MCF 10A (cell line): ENCODE results near the gene UGT1A1. TPM values are rescaled to one million over a fixed set of nuclear protein-coding genes. Genes with fewer than 3 reads are reported as not detected.
"Not testable (repeated sequence)": the region's sequence is repeated elsewhere in the genome, so short reads cannot be mapped to it uniquely, and the experiment has no call there.

Experiments
- BruUV-seq: library from RNA; stranded (reverse); fragments of 400-500 nt; replicated peaks from 2 replicates; lab custom pipeline; 2021; lab: Mats Ljungman, UMichigan
- CTCF ChIA-PET: fragments of 300-600 bp; sonication (Branson Sonifier 250); formaldehyde crosslinking; extraction: SDS; loops from one replicate; lab custom pipeline; 2021; ENCODE audit warnings: antibody characterized with exemption, inconsistent platforms; lab: Yijun Ruan, JAX
- POLR2A ChIA-PET: fragments of 300-600, 350-650 bp; sonication (Branson Sonifier 250); formaldehyde crosslinking; extraction: SDS; loops from one replicate; lab custom pipeline; 2020; ENCODE audit warnings: antibody characterized with exemption, inconsistent platforms; lab: Yijun Ruan, JAX
- DNase-seq: peaks from one replicate; pipeline ENCODE4 v3.0.0-alpha.2; 2018; ENCODE audit not compliant: unreplicated experiment
- H3K27ac Mint-ChIP-seq: one replicate; pipeline ENCODE4 v1.8.0; 2022; ENCODE audit warnings: mild to moderate bottlenecking, low read depth, mixed read lengths; ENCODE audit not compliant: unreplicated experiment
- H3K27me3 Mint-ChIP-seq: one replicate; pipeline ENCODE4 v1.8.0; 2022; ENCODE audit warnings: mixed read lengths; ENCODE audit not compliant: insufficient read depth, unreplicated experiment
- H3K36me3 Mint-ChIP-seq: one replicate; pipeline ENCODE4 v1.8.0; 2022; ENCODE audit warnings: mild to moderate bottlenecking, moderate library complexity, mixed read lengths; ENCODE audit not compliant: insufficient read depth, unreplicated experiment
- H3K4me1 Mint-ChIP-seq: one replicate; pipeline ENCODE4 v1.8.0; 2022; ENCODE audit warnings: mixed read lengths; ENCODE audit not compliant: insufficient read depth, unreplicated experiment
- H3K4me3 Mint-ChIP-seq: one replicate; pipeline ENCODE4 v1.8.0; 2022; ENCODE audit warnings: mild to moderate bottlenecking, moderate library complexity, mixed read lengths; ENCODE audit not compliant: unreplicated experiment
- H3K9me3 Mint-ChIP-seq: one replicate; pipeline ENCODE4 v1.8.0; 2022; ENCODE audit warnings: mixed read lengths; ENCODE audit not compliant: unreplicated experiment
- intact Hi-C: fragments of 100-400 bp; cut with micrococcal nuclease; formaldehyde crosslinking; loops from 2 replicates; pipeline ENCODE4 v1.14.1; 2022
- total RNA-seq: library from RNA; stranded (reverse); gene quantifications from 2 replicates; pipeline ENCODE4 v1.2.3, GENCODE V29; 2022
- TF ChIP-seq, protein P1 (sequence below): fragments of 200-600 bp; IDR thresholded peaks from one replicate; pipeline ENCODE4 v1.8.0; 2022; ENCODE audit warnings: antibody characterized with exemption, mild to moderate bottlenecking; ENCODE audit not compliant: unreplicated experiment

UGT1A1 gene
- total RNA-seq, 1 experiment from 2014 or later = not detected

DNA sequence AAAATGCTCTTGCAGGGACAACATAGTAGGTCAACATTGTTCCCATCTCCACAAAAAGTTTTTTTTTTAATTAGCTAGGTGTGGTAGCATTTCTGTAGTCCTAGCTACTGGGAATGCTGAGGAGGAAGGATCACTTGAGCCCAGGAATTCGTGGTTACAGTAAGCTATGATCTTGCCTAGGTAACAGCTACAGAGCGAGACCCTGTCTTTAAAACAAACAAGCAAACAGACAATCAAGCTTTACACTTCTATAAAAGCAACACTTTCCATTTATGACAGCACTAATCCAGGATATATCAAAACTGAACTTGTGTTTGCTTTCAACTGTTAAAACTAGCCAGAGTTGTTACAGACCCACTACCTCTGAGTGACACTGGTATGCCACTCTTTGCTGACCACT lies 19.2 kb upstream of the UGT1A1 start:
- Mint-ChIP-seq H3K27me3 (no peaks in the 10 kb centered on the region), H3K36me3 (no peaks in the 10 kb centered on the region), H3K9me3 (no peaks in the 10 kb centered on the region), H3K4me1 (no peaks in the 10 kb centered on the region), H3K4me3 (no peak overlapping the region), H3K27ac (no peak overlapping the region)
- intact Hi-C loops = no loop called here
- TF ChIP-seq, protein P1, sequence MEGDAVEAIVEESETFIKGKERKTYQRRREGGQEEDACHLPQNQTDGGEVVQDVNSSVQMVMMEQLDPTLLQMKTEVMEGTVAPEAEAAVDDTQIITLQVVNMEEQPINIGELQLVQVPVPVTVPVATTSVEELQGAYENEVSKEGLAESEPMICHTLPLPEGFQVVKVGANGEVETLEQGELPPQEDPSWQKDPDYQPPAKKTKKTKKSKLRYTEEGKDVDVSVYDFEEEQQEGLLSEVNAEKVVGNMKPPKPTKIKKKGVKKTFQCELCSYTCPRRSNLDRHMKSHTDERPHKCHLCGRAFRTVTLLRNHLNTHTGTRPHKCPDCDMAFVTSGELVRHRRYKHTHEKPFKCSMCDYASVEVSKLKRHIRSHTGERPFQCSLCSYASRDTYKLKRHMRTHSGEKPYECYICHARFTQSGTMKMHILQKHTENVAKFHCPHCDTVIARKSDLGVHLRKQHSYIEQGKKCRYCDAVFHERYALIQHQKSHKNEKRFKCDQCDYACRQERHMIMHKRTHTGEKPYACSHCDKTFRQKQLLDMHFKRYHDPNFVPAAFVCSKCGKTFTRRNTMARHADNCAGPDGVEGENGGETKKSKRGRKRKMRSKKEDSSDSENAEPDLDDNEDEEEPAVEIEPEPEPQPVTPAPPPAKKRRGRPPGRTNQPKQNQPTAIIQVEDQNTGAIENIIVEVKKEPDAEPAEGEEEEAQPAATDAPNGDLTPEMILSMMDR = no peak
- ChIA-PET CTCF (no interaction called here), POLR2A (no interaction called here)
- no TSS peak for BruUV-seq
- no peak for DNase-seq

DNA sequence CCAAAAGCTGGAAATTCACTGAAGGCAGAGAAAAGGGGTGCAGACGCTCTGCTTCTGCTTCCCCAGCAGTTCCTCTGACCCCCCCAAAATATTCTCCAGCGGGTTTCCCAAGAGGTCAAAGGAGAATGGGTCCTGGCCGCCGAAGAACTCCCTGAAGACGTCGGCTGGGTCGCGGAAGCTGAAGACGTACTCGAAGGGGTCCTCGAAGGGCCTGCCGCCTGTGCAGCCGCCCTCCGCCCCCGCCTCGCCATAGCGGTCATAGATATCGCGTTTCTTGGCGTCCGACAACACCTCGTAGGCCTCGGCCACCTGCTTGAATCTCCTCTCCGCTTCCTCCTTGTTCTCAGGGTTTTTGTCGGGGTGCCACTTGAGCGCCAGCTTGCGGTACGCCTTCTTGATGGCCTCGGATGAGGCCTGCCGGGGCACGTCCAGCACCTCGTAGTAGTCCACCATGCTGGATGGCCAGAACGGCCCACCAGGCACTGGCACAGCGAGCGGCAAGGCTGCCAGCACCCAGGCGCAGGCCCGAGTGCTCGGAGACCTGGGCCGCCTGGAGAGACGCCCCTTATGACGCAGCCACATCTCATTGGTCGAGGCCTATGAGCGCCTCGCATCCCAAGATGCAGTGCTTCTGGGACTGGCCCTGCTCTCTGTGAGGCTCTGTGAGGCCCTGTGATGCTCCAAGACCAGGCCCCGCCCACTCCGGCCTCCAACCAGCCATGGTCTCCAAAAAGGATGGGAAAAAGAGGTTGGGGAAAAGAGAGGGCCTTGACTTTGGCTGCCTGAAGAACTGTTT lies 16.4 kb upstream of the UGT1A1 start:
- POLR2A ChIA-PET = no interaction called here
- no peak overlapping the region for H3K27ac Mint-ChIP-seq
- H3K9me3 Mint-ChIP-seq = no peaks in the 10 kb centered on the region
- H3K27me3 Mint-ChIP-seq = no peaks in the 10 kb centered on the region
- BruUV-seq = no TSS peak
- no peak for DNase-seq
- H3K4me3 Mint-ChIP-seq = no peak overlapping the region
- H3K4me1 Mint-ChIP-seq = no peaks in the 10 kb centered on the region
- H3K36me3 Mint-ChIP-seq = no peaks in the 10 kb centered on the region
- intact Hi-C loops = no loop called here
- TF ChIP-seq, protein P1 = no peak
- CTCF ChIA-PET = no interaction called here

DNA sequence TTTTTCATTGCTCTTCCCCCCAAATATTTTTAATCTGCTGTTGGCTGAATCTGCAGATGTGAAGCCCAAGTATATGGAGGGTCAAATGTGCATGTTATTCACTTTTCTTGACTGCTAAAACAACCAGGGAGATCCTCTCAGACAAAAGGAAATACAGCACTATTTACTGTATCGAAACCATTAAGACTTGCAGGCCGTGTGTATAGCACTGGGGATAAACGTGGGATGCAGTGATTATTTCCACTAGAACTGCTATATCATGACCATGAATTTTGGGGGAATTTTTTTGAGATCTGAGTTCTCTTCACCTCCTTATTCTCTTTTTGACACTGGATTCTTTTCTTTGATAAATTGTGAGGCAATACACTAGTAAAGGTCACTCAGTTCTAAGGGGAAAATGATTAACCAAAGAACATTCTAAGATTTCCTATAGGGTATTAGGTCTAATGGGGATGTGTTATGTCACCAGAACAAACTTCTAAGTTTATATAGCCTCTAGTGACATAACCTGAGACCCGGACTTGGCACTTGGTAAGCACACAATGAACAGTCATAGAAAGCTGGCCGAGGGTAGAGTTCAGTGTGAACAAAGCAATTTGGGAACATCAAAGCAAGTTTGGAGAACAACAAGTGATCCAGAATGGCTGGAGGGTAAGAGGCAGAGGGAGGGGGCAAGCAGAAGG lies 14.9 kb upstream of the UGT1A1 start:
- ChIA-PET POLR2A (no interaction called here), CTCF (no interaction called here)
- DNase-seq = no peak
- Mint-ChIP-seq H3K27me3 (no peaks in the 10 kb centered on the region), H3K4me1 (no peaks in the 10 kb centered on the region), H3K27ac (no peak overlapping the region), H3K36me3 (no peaks in the 10 kb centered on the region), H3K4me3 (no peak overlapping the region), H3K9me3 (peaks cover 7% of the 10 kb centered on the region)
- no TSS peak for BruUV-seq
- TF ChIP-seq, protein P1 = no peak
- intact Hi-C loops = no loop called here

DNA sequence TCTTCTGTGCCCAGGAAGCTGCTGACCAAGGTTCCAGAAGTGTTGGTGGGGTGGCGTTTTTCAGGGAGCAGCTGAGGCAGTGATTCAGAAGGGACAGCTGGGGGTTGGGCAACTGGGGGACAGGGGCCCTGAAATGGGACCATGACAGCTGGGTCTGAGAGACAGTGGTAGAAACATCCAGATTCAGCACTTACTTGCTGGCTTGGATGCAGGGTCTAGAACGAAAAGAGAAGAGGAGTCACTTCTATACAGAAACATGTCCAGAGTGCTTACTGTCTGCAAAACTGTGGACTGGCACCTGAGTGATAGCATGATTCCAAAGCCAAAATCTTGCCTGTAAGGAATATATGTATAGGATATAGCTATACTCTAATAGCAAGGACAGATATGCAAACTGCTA lies 14.2 kb upstream of the UGT1A1 start:
- H3K27ac Mint-ChIP-seq = not testable (repeated sequence)

More for the DNA sequence above, 14.2 kb upstream of the UGT1A1 start:
- BruUV-seq, H3K36me3 Mint-ChIP-seq, POLR2A ChIA-PET, CTCF ChIA-PET, DNase-seq, intact Hi-C loops, H3K4me3 Mint-ChIP-seq, H3K4me1 Mint-ChIP-seq, H3K9me3 Mint-ChIP-seq, H3K27me3 Mint-ChIP-seq: not testable (repeated sequence)
